HG03025 (cell line): ENCODE results near the gene SAMD4A.

Experiments used
- ATAC-seq: cut with Tn5 transposase; IDR thresholded peaks from one replicate; pipeline ENCODE4 v1.9.1; 2021; ENCODE audit warnings: mild to moderate bottlenecking, moderate library complexity; ENCODE audit not compliant: unreplicated experiment, low FRiP score

The SAMD4A gene

GRCh38 chr14:54566410-54567223, at the start of gene SAMD4A:
Gene SAMD4A, plus strand, starts transcription at chr14:54567128. Its CDS starts 789 bp downstream, at chr14:54567917.
- peak; percentile 40 for ATAC-seq

- ATAC-seq, result no peak
These were observed 42.5 kb upstream of the SAMD4A start for GRCh38 chr14:54524410-54524809.

- ATAC-seq, result no peak
These were observed 38.0 kb upstream of the SAMD4A start for GRCh38 chr14:54528973-54529372.

- no peak for ATAC-seq
These were observed 37.1 kb upstream of the SAMD4A start for GRCh38 chr14:54529811-54530210.

GRCh38 chr14:54532111-54533012, 34.6 kb upstream of the SAMD4A start:
- ATAC-seq, result peak; percentile 91

GRCh38 chr14:54533100-54533499, 33.8 kb upstream of the SAMD4A start:
- ATAC-seq, result no peak

- no peak for ATAC-seq
These were observed 31.8 kb upstream of the SAMD4A start for GRCh38 chr14:54535126-54535525.

- ATAC-seq, result no peak
These were observed 31.3 kb upstream of the SAMD4A start for GRCh38 chr14:54535646-54536045.

- no peak for ATAC-seq
These were observed 29.3 kb upstream of the SAMD4A start for GRCh38 chr14:54537651-54538050.

- ATAC-seq, result no peak
These were observed 28.9 kb upstream of the SAMD4A start for GRCh38 chr14:54538055-54538454.

- no peak for ATAC-seq
These were observed 19.3 kb upstream of the SAMD4A start for GRCh38 chr14:54547583-54547982.

GRCh38 chr14:54548491-54548890, 18.4 kb upstream of the SAMD4A start:
- no peak for ATAC-seq

- ATAC-seq, result no peak
These were observed 17.1 kb upstream of the SAMD4A start for GRCh38 chr14:54549862-54550261.

- no peak for ATAC-seq
These were observed 16.4 kb upstream of the SAMD4A start for GRCh38 chr14:54550514-54550913.

GRCh38 chr14:54554401-54554800, 12.5 kb upstream of the SAMD4A start:
- no peak for ATAC-seq

- ATAC-seq, result no peak
These were observed 11.3 kb upstream of the SAMD4A start for GRCh38 chr14:54555651-54556050.

GRCh38 chr14:54556535-54556934, 10.4 kb upstream of the SAMD4A start:
- ATAC-seq, result no peak

GRCh38 chr14:54562334-54562733, 4.6 kb upstream of the SAMD4A start:
- no peak for ATAC-seq

- ATAC-seq, result no peak
These were observed 2.7 kb upstream of the SAMD4A start for GRCh38 chr14:54564071-54564867.

- ATAC-seq, result peak; percentile 32
These were observed 1.8 kb upstream of the SAMD4A start for GRCh38 chr14:54564868-54565784.
